GM19468 (cell line): Measurements from ENCODE around the gene C1orf56.

Experiments
- ATAC-seq: cut with Tn5 transposase; IDR thresholded peaks from one replicate; pipeline ENCODE4 v1.9.1; 2021; ENCODE audit warnings: mild to moderate bottlenecking, moderate library complexity, moderate number of reproducible peaks; ENCODE audit not compliant: unreplicated experiment; ENCODE audit errors: extremely low read depth

C1orf56 gene, protein sequence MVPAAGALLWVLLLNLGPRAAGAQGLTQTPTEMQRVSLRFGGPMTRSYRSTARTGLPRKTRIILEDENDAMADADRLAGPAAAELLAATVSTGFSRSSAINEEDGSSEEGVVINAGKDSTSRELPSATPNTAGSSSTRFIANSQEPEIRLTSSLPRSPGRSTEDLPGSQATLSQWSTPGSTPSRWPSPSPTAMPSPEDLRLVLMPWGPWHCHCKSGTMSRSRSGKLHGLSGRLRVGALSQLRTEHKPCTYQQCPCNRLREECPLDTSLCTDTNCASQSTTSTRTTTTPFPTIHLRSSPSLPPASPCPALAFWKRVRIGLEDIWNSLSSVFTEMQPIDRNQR

DNA sequence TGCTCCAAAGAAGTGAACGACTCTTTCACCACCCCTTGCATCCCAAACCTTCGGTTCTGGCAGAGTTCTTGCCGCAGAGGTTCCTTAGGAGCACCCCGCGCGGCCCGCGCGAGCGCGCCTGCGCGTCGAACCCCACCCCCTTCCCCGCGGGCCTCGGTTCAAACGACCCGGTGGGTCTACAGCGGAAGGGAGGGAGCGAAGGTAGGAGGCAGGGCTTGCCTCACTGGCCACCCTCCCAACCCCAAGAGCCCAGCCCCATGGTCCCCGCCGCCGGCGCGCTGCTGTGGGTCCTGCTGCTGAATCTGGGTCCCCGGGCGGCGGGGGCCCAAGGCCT, at the start of gene C1orf56:
C1orf56 (plus strand) TSS at position 161 of the 334 bp plus-strand sequence; CDS start at position 258, 97 bp downstream.
- no peak for ATAC-seq

DNA sequence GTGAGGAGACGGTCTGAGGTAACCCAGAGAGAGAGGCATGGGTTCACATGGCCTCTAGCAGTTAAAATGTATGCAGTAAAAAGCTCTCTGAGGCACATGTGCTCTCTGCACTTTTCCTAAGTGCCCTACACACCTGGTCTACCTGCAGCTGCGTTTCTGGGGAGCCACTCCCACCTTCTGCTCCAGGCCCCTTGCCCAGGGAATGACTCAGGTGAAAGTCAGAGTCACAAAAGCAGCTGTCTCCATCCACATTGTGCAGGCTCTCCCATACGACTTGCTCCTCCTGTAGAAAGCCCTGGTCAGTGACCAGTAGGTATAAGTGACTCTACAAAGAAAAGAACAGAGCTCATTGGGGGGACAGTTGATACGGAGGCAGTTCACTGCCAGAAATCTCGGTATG, 49.6 kb upstream of the C1orf56 start:
- no peak for ATAC-seq

DNA sequence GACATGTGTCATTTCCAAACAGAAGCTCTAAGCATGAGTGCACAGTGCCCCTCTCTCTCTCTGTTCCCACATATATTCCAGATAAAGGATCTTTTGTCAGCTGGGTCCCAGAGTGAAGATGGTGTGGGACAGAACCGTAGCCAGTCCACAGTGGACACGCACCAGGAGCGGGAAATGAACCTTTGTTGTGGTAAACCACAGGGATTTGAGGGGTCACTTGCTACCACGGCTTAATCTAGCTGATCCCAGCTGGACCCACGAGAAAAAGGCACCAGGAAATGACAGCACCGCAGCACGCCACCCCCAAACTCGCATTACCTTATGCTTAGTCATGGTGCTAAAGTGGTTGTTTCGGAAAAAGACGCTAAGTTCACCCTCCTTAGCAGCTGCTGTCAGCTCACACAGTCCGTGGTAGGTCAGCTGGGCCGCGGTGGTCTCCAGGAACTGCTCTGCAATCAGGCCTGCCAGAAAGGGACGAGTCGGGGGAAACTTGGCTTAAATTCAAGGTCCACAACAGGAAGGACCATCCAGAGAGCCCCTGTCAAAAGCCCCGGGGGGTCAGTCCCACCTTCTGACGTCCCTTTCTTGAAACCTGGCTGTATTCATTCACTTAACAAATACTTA, 48.4 kb upstream of the C1orf56 start:
- ATAC-seq: no peak

DNA sequence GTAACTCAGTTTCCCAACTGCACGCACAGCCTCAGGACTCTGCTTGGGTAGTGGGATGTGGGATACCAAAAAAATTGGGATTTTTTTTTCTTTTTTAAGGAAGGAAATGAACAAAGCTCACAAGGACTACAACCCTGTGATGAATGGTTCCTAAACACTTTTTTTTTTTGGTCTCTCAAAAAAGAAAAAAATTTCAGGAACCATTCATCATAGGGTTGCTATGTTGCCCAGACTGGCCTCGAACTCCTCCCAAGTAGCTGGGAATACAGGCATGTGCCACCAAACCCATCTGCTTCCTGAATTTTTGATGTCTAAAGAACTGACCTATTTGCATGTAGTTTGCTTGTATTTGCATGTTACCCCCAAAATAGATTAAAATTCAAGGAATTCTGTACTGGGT, 47.6 kb upstream of the C1orf56 start:
- ATAC-seq: no peak

DNA sequence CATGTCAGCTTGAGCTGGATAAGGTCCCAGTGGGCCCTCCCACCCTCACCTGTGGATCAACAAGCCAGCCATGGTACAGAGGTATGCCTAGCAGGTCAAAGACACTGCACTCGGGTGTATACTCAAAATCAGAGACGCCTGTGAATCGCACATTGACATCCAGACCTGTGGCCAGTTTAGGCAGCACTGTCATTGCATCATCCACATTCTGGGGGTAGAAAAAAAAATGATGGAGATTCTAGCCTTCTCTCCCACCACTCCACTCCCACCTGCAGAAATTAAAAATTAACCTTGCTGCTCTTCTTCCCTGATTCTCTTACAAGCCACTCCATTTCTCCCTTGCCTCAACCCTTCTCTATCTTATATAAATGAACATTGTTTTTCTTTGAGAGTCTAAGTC, 47.1 kb upstream of the C1orf56 start:
- no peak for ATAC-seq

DNA sequence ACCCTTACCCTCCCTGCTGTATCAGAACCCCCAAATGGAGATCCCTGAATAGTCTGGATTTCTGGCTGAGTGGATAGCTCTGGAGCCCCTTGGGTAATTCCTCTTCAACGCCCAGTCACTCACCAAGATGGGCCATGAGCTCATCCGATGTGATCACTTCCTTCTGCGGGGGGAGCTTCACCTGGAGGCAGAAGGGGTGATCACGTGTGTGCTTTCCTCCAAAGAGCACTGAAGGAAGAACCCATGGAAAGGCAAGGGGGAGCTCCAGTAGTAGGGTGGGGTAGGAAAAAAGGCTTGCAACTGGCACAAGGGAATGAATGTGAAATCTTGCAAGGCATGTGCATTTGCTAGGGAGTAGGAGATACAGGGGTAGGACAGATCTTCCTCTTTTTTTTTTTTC, 45.9 kb upstream of the C1orf56 start:
- ATAC-seq: no peak

DNA sequence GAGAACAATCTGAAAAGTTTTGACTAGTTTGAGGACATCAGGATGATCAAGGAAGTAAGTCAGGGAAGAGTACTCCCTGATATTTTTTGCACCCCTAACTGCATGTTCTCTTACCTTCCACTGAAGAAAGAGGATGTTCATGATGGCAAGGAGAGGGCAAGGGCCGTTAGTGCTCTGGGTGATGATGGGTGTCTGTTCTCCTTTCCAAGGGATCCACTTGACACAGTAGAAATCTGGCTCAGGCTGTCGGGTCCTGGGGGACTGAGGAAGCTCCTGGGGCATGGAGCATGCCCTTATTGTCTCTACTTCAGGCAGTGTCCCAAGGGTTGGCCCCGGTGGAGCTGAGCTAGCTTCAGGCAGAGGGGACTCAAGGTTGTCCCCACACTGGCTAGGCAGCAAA, 45.5 kb upstream of the C1orf56 start:
- ATAC-seq: no peak

DNA sequence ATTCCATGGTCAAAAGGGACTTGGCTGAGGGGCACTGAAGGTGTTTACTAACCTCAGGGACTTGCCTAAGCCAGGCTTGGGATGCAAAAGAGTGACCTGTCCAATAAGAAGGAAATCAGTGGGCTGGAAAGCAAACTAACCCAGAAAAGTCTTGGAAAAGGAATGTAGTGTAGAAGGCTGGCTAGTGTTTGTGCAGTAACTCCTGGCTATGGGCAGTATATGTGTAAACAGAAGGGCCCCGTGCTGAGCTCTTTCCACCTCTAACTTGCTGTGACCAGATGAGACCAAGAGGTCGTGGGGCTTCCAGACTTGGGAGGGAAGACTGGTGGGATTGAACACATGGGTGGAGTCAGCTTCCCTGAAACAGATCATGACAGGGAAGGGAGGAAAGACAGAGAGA, 44.9 kb upstream of the C1orf56 start:
- ATAC-seq: no peak

DNA sequence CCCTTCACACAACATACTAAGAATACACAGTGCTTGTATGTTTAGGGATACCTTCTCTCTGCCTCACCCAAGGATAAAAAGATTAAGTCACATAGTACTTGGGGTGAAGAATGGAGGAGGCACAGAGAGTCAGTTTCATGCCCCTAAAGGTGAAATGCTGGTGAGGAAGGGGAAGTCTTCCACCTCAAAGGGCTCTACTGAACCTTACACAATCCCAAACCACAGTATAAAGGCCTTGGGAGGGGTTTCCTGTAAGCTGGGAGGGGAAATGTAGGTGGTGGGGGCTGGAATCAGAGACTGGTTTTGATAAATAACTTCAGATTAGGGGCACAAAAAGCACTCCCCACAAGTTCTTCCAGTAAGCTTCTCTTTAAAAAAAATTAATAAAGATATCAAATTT, 44.4 kb upstream of the C1orf56 start:
- ATAC-seq: no peak

DNA sequence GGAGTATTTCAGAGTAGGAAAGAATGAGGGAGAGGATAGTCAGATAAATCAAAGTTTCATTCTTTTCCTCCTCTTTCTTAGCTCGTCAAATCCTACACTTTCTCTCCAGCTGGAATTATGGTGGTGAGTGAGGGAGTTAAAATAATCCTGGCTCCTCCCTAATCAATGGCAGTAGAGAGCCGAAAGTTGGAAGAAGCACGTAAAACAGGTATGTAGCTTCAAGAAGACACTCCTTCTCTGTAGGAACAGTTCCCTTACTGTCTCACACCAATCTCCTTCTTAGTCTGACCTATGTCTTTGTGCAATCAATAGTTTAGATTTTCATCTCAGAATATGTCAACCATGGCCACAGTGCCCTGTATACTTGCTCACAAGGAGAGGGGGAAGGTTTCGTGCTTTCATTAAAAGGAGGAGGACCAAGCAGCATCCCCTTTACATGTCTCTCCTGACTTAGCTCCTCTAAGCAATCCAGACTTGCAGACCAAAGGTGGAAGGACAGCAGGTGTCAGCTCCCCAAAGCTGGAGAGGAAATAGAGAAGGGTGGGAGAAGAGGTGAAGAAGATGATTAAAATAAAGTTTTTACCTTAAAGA, 41.7 kb upstream of the C1orf56 start:
- ATAC-seq: no peak

DNA sequence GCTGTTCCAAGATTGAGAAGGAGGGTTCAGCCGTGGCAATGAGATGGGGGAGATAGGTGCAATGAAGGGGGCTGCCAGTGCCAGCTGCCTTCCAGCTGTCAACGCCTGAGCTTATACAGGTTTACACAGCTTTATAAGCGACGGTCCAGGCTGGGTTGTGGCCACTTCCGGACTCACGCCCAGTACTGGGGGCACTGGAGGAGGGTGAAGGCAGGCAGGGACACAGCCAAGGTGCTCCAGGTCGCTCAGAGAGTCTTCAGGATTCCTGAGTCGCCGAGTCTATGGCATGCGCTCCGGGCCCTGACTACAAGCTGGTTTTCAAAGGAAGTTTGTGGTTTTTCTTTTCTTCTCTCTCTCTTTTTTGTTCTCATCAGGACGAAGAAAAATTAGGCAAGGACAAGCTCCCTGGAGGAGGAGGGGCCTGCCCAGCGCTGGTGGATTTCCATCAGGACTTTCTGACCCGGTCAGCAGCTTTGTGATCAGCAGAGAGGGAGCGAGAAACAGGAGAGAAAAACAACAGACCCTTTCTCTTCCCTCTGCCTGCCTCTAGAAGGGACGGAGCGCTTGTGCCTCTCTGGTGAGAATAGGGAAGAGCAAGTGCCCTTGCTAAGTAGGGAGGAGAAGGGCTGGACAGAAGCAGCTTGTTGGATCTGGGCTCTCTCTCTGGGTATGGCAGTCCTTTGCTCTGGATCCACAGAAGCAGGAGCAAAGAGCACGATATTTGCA, 41.1 kb upstream of the C1orf56 start, which contains the start of gene MINDY1:
MINDY1 (minus strand) TSS at position 576 of the 726 bp plus-strand sequence. CDS start 4,285 bp downstream, outside the sequence.
- ATAC-seq: no peak

DNA sequence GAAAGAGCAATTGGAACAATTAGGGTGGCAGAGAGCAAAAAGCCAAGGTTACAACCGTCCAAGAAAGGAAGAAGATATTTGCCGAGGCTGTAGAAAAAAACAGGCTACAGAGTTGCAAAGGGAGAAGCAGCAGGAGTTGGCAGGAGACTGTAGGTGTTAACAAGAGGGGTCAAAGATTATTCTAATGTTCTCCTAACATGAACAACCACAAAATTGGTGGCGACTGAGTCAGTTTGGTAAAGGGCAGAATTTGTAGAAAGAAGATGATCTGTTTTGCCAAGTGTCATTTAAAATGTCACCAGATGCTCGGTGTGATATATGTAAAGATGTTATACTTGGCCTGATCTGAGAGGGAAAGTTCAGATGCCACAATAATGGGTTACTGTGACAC, 39.7 kb upstream of the C1orf56 start:
- no peak for ATAC-seq

DNA sequence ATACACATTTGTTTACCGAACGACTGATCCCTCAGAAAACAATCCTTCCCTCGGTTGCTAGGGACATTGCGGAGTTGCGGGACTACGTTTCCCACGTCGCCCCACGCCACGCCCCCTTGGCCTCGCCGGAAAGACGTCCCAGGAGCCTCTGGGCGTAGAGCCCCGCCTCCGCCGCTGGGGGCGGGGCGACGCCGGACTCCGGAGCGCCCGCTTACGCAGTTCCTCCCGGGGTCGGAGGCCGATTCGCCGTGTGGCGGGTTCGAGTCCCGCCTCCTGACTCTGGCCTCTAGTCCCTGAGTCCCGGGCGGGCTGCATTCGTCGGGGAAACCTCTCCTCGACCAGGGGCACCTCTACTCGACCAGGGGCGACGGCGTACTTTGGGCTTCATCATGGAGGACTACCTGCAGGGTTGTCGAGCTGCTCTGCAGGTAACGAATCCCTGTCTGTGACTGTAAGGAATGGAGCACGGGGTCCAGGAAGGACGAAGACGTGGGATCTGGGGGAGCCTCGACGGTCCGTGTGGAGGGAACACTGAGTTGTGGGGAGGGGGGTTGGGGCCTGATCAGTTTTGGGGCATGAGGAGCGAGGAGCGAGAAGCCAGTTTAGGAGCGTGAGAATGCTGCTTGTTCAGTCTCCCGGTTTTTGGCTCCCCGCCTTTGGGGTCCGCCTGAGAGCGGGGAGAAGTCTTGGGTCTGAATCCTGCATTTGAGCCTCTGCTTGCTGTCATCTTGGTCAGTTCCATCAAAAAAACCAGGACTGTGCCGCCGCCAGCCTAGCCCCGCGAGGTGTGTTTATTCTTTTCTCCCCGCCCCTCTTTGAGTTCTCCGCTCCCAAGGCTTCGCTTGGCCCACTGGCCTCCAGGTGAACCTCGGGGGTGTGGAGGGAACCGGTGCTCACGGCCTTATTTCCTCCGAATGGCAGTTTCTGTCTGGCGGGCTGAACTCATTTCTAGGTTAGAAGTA, 39.0 kb upstream of the C1orf56 start, which contains the start of gene PRUNE1:
PRUNE1 (plus strand) TSS at position 206 of the 962 bp plus-strand sequence; CDS start at position 390, 184 bp downstream.
- ATAC-seq: peak; percentile 36

DNA sequence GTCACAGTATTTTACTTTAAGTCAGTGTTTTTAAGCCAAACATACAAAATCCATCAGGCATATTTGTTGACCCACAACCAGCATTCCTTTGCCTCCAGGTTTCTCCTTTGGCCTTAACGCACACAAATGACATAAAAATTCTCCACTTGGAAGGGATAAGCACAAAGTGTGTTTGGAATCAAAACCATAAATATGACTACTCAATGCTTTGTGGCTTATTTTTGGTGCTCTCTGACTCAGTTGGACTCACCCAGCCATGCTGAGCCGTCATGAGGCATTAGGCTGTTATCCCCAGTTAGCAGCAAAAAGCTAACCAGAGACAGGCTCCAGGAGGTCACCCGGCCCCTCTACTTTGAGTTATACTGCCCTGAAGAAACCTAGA, 38.4 kb upstream of the C1orf56 start:
- no peak for ATAC-seq

DNA sequence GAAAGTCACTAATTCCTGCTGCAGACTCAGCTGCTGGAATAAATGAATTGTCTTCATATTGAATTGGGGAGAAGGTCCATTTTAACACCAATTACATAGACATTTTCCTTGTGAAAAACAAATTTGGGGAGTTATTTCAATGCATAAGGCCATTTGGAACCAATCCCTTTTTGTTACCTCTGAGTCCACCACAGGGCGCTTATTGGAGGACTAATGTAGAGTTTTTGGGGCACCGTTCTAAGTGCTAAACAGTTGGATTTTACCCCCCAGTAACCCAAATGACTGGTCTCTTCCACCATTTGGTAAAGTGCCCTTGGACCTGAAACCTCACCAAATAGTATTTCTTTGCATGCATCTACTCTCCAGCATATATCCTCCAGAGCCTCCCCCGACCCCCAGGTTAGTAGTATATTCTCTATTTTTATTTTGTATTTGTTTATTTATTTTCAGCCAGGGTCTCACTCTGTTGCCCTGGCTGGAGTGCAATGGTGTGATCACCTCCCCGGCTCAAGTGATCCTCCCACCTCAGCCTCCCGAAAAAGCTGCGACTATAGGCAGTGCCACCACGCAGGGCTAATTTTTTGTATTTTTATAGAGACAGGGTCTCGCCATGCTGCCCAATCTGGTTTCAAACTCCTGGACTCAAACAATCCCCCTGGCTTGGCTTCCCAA, 37.7 kb upstream of the C1orf56 start:
- ATAC-seq: no peak

DNA sequence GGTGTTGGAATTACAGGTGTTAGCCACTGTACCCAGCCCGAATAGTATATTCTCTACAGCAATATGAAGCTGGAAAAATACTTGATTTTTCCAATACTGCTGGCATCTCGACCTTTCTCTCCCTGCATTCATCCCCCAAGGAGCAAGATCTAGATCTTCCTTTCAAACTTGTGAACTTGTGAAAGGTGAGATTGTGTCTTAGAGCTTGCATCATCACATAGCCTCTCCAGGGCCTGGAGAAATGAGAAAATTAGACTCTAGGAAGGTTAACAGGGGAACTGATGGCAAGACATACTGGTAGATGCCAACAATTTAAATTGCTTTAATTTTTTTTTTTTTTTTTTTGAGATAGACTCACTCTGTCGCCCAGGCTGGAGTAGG, 37.2 kb upstream of the C1orf56 start:
- ATAC-seq: no peak

DNA sequence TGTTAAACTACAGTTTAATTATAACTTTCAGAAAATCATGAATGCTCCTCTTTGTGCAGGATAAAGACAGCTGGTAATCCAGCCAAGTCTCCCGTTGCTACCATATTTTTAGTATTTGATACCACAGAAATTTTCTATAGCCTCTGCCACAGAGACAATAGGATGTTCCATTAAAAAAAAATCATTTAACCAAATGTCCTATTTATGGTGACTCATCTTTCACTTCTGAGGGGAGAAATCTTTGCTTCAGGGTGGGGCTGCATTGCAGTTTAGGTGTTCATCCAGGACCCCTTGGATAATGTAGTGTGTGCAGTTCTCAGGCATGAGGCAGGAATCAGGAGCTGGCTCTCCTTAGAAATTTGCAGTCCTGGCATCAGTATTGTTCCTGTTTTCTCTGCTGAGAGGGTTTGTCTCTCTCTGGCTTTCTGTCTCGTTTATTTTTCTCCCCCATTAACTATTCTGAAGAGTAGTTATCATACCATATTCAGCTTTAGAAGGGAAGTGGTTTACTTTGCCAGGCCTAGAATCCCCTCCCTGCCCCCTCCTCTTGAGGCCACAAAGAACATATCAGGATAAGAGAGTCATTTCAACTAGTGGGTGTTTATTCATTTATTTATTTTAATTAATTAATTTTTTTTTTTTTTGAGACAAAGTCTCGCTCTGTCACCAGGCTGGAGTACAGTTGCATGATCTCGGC, 36.2 kb upstream of the C1orf56 start:
- no peak for ATAC-seq

DNA sequence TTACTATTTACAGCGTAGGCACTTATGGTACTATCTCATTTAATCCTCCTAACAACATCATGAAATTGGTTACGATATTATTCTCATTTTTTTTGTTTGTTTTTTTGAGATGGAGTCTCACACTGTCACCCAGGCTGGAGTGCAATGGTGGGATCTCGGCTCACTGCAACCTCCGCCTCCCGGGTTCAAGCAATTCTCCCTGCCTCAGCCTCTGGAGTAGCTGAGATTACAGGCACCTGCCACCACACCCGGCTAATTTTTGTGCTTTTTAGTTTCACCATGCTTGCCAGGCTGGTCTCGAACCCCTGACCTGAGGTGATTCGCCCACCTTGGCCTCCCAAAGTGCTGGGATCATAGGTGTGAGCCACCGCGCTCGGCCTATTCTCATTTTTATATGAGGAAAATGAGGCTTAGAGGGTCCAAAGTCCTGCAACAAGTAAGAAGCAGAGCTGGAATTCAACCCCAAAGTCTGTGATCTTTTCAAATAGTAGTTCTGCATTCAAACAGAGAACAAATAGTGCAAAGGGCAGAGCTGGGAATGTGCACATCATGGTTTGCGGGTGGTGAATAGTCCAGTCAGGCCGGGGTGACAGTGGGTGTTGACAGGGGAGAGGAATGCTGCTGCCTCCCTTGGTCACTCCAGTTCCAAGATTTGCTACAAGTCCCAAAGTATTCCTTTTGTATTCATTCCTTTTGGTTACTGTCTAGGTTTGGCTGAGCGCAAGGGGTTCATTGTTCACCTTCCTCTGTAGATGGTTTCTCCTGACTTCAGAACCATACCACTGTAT, 34.7 kb upstream of the C1orf56 start:
- no peak for ATAC-seq
